HEK293T (cell line): ENCODE results near the gene BMP8A.

Source experiments
- BHLHE40 ChIP-seq: fragments of 450-650 bp; IDR thresholded peaks from 2 replicates; pipeline ENCODE4 v1.6.1; 2016; ENCODE audit warnings: mild to moderate bottlenecking, moderate library complexity, borderline replicate concordance
- ELF4 ChIP-seq: fragments of 450-650 bp; IDR thresholded peaks from 2 replicates; pipeline ENCODE4 v1.6.1; 2017; ENCODE audit warnings: antibody characterized with exemption
- FOXM1 ChIP-seq: fragments of 450-650 bp; IDR thresholded peaks from 2 replicates; pipeline ENCODE4 v1.6.1; 2017; ENCODE audit warnings: mild to moderate bottlenecking, borderline replicate concordance
- PKNOX1 ChIP-seq: fragments of 450-650 bp; IDR thresholded peaks from 2 replicates; pipeline ENCODE4 v1.6.1; 2016
- SUZ12 ChIP-seq: fragments of 450-650 bp; IDR thresholded peaks from 2 replicates; pipeline ENCODE4 v1.6.1; 2016; ENCODE audit warnings: mild to moderate bottlenecking
- TARDBP ChIP-seq: fragments of 450-650 bp; IDR thresholded peaks from 2 replicates; pipeline ENCODE4 v1.6.1; 2016
- ZNF384 ChIP-seq: fragments of 450-650 bp; IDR thresholded peaks from 2 replicates; pipeline ENCODE4 v1.6.1; 2016

GRCh38 chr1:39570477-39571177 lies 79.2 kb downstream of the BMP8A start:
- TF ChIP-seq FOXM1, result no peak
- TF ChIP-seq SUZ12, result no peak
- no peak for TF ChIP-seq PKNOX1
- no peak for TF ChIP-seq TARDBP
- no peak for TF ChIP-seq ELF4
- no peak for TF ChIP-seq BHLHE40
- no peak for TF ChIP-seq ZNF384
